Hepatocyte (in vitro differentiated cells): ENCODE results near the gene TDRD12. TPM values are rescaled to one million over a fixed set of nuclear protein-coding genes. Genes with fewer than 3 reads are reported as not detected.

Experiments
- DNase-seq: peaks from one replicate; pipeline ENCODE4 v3.0.0-alpha.2; 2016; ENCODE audit warnings: low spot score
- H2AFZ ChIP-seq: fragments of 200-600 bp; sonication (generic); 2 replicates; pipeline ENCODE4 v1.6.0; 2016; ENCODE audit warnings: antibody characterized with exemption, mild to moderate bottlenecking
- H3K27ac ChIP-seq: fragments of 200-600 bp; sonication (generic); 2 replicates; pipeline ENCODE4 v1.5.1; 2016; ENCODE audit warnings: mild to moderate bottlenecking
- H3K27me3 ChIP-seq: fragments of 200-600 bp; sonication (generic); 2 replicates; pipeline ENCODE4 v1.6.1; 2016
- H3K36me3 ChIP-seq: fragments of 200-600 bp; sonication (generic); replicated peaks from 2 replicates; pipeline ENCODE4 v1.5.1; 2016; ENCODE audit warnings: low read depth; ENCODE audit not compliant: insufficient read depth
- H3K4me1 ChIP-seq: fragments of 200-600 bp; sonication (generic); 2 replicates; pipeline ENCODE4 v1.5.1; 2016; ENCODE audit warnings: mild to moderate bottlenecking, moderate library complexity; ENCODE audit not compliant: insufficient read depth
- H3K4me2 ChIP-seq: fragments of 200-600 bp; sonication (generic); 2 replicates; pipeline ENCODE4 v1.6.0; 2016
- H3K4me3 ChIP-seq: fragments of 200-600 bp; sonication (generic); 2 replicates; pipeline ENCODE4 v1.5.1; 2016; ENCODE audit warnings: mild to moderate bottlenecking
- H3K79me2 ChIP-seq: fragments of 200-600 bp; sonication (generic); 2 replicates; pipeline ENCODE4 v1.6.0; 2017; ENCODE audit warnings: mild to moderate bottlenecking
- H3K9me2 ChIP-seq: fragments of 200-600 bp; sonication (generic); replicated peaks from 2 replicates; pipeline ENCODE4 v1.6.0; 2017; ENCODE audit warnings: mild to moderate bottlenecking; ENCODE audit not compliant: insufficient read depth
- H3K9me3 ChIP-seq: fragments of 200-600 bp; sonication (generic); 2 replicates; pipeline ENCODE4 v1.5.1; 2016; ENCODE audit warnings: low read depth, mild to moderate bottlenecking
- H4K20me1 ChIP-seq: fragments of 200-600 bp; sonication (generic); 2 replicates; pipeline ENCODE4 v1.6.0; 2016; ENCODE audit warnings: mild to moderate bottlenecking; ENCODE audit not compliant: insufficient read depth, poor library complexity, severe bottlenecking
- EZH2 ChIP-seq: fragments of 200-600 bp; sonication (generic); IDR thresholded peaks from 2 replicates; pipeline ENCODE4 v1.6.1; 2016; ENCODE audit warnings: antibody characterized with exemption, mild to moderate bottlenecking, borderline replicate concordance
- EZH2phosphoT487 ChIP-seq: fragments of 200-600 bp; sonication (generic); IDR thresholded peaks from one replicate; pipeline ENCODE4 v1.6.1; 2018; ENCODE audit warnings: antibody characterized with exemption, mild to moderate bottlenecking, low read depth, moderate library complexity; ENCODE audit not compliant: unreplicated experiment, severe bottlenecking
- WGBS: methylation state at CpG from one replicate; pipeline ENCODE4 v1.1.6; 2016; ENCODE audit warnings: low lambda C conversion rate; ENCODE audit errors: missing lambda C conversion rate; 5-methylcytosine and 5-hydroxymethylcytosine counted together
- polyA plus RNA-seq: library from polyadenylated mRNA; unstranded; fragments of >200 nt; fragmentation: Nextera tagmentation; extraction: Ambion mirVana; gene quantifications from 2 replicates; pipeline ENCODE4 v1.2.1, GENCODE V29; 2016
- total RNA-seq: library from RNA; depleted of rRNA; stranded (reverse); fragments of >200 nt; gene quantifications from 2 replicates; pipeline ENCODE4 v1.2.3, GENCODE V29; 2014
- TF ChIP-seq, protein P1 (sequence below): fragments of 200-600 bp; sonication (generic); IDR thresholded peaks from 2 replicates; pipeline ENCODE4 v1.5.1; 2016; ENCODE audit warnings: antibody characterized with exemption, mild to moderate bottlenecking; ENCODE audit not compliant: poor library complexity

TDRD12 gene
- total and polyA plus RNA-seq, 2 experiments from 2014 or later = 0.10 TPM; not detected in 1

GRCh38 chr19:32673573-32673972, 46.0 kb upstream of the TDRD12 start:
- Histone ChIP-seq H3K9me2 (no peaks in the 10 kb centered on the region), H3K4me2 (peak overlapping the region; percentile 93), H3K27me3 (peaks cover 9% of the 10 kb centered on the region), H3K4me3 (no peak overlapping the region), H2AFZ (no peak overlapping the region), H4K20me1 (peaks cover 12% of the 10 kb centered on the region), H3K4me1 (peaks cover 29% of the 10 kb centered on the region), H3K79me2 (peaks cover 51% of the 10 kb centered on the region), H3K9me3 (no peaks in the 10 kb centered on the region), H3K36me3 (no peaks in the 10 kb centered on the region), H3K27ac (no peak overlapping the region)
- WGBS = 94% methylated on average over 10 of the region's 10 CpGs
- TF ChIP-seq EZH2phosphoT487 (no peak), EZH2 (no peak)
- TF ChIP-seq, protein P1, sequence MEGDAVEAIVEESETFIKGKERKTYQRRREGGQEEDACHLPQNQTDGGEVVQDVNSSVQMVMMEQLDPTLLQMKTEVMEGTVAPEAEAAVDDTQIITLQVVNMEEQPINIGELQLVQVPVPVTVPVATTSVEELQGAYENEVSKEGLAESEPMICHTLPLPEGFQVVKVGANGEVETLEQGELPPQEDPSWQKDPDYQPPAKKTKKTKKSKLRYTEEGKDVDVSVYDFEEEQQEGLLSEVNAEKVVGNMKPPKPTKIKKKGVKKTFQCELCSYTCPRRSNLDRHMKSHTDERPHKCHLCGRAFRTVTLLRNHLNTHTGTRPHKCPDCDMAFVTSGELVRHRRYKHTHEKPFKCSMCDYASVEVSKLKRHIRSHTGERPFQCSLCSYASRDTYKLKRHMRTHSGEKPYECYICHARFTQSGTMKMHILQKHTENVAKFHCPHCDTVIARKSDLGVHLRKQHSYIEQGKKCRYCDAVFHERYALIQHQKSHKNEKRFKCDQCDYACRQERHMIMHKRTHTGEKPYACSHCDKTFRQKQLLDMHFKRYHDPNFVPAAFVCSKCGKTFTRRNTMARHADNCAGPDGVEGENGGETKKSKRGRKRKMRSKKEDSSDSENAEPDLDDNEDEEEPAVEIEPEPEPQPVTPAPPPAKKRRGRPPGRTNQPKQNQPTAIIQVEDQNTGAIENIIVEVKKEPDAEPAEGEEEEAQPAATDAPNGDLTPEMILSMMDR = no peak
- DNase-seq = no peak

DNA sequence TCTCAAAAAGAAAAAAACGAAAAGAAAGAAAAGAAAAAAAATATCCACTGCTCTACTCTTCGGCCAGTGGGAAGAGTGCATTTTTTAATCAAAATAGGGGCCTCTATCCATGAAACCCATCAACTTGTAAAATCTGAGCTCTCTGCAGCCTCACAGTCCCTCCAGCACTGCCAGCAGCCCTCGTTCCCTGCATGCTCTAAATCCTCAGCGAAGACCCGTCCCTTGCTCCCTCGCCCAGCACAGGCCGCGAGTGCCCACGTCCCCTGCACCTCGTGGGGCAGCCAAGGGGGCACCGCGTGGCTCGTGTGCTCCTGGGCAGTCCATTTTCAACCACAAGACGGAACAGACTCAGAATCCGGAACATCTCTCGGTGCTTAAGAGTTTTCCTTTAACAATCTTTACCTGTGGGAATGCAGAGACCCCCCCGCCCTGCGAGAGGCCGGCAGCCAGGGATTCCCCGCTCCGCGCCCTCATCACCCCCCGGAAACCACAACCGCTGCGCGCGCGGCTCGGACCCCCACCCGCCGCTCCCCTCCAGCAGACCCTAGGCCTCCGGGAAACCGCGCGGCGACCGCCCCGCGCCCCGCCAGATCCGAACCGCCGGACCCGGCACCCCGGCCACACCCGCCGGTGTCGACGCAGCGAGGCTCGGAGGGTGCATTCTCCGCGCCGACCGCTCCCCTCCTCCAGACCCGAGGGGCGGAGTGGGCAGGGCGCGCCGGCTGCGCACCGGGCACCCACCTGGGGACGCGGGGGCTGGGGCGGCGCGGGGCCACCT, 45.2 kb upstream of the TDRD12 start:
- H3K27ac ChIP-seq = peak overlapping the region; percentile 81
- peaks cover 9% of the 10 kb centered on the region for H3K27me3 ChIP-seq
- WGBS = 3% methylated on average over 52 of the region's 67 CpGs
- peaks cover 22% of the 10 kb centered on the region for H3K4me1 ChIP-seq
- H3K79me2 ChIP-seq = peaks cover 46% of the 10 kb centered on the region
- H3K4me3 ChIP-seq = peak overlapping the region; percentile 94
- TF ChIP-seq EZH2phosphoT487 (no peak), EZH2 (no peak)
- TF ChIP-seq, protein P1 = no peak
- no peak for DNase-seq
- H2AFZ ChIP-seq = peak overlapping the region; percentile 89
- H3K9me3 ChIP-seq = no peaks in the 10 kb centered on the region
- peaks cover 12% of the 10 kb centered on the region for H4K20me1 ChIP-seq
- H3K36me3 ChIP-seq = no peaks in the 10 kb centered on the region
- no peaks in the 10 kb centered on the region for H3K9me2 ChIP-seq
- H3K4me2 ChIP-seq = peak overlapping the region; percentile 93

GRCh38 chr19:32674931-32675719, 44.4 kb upstream of the TDRD12 start, which contains the start of gene ANKRD27:
Gene ANKRD27 (minus strand): TSS chr19:32675180. CDS start chr19:32659015, 16,165 bp downstream.
- peaks cover 12% of the 10 kb centered on the region for H4K20me1 ChIP-seq
- WGBS = 2% methylated on average over 48 of the region's 75 CpGs
- H3K79me2 ChIP-seq = peaks cover 44% of the 10 kb centered on the region
- peak within 1 kb of the TSS; percentile 93 for H3K4me2 ChIP-seq
- TF ChIP-seq, protein P1 = no peak
- TF ChIP-seq EZH2phosphoT487 (no peak), EZH2 (no peak)
- no peaks in the 10 kb centered on the region for H3K9me2 ChIP-seq
- peak within 1 kb of the TSS; percentile 89 for H2AFZ ChIP-seq
- H3K4me1 ChIP-seq = peaks cover 17% of the 10 kb centered on the region
- peak; percentile 99 for DNase-seq
- H3K27me3 ChIP-seq = peaks cover 9% of the 10 kb centered on the region
- H3K4me3 ChIP-seq = peak within 1 kb of the TSS; percentile 94
- H3K36me3 ChIP-seq = no peaks in the 10 kb centered on the region
- H3K27ac ChIP-seq = peak within 1 kb of the TSS; percentile 81
- no peaks in the 10 kb centered on the region for H3K9me3 ChIP-seq
